Measurements from ENCODE around the gene JOSD2.

JOSD2 gene

DNA sequence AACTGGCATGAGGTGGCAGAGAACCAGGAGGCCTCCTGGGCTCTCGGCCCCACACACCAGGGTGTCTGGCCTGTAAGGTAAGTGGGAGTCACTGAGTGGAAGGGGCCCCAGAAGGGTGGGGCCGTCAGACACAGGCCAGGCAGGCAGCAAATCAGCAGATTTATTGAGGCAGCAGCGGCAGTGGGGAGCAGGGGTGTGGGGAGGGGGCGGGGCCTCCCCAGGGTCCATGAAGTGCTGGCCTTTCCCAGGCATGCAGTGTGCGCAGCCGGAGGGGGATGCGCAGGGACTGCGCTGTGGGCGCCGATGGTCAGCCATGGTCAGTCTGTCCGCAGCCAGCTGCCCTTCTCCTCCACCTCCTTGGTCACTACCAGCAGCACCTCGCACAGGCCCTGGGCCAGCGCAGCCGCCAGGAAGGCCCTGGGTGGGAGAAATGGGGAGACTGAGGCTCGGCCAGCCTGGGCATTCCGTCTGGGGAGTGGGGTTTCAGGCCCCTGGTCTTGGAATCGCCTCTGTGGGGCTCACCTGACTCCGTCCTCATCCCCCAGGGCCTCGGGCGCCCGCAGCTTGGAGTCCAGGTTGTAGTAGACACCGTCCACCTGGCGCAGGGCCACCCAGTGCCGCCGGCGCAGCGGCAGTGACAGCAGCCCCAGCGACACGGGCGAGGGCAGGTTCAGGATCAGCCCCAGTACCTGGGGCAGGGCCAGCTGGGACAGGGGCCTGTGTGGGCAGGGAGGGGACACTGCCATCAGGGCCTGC is 5.0 kb downstream of the JOSD2 start:
- peaks cover 7% of the 10 kb centered on the region for H3K36me3 ChIP-seq
- no peak overlapping the region for H3K4me3 ChIP-seq (ENCODE audit: low read depth in 1 of 2, low read length in 1 of 2)
- peaks cover 6 to 8% of the 10 kb centered on the region in 2 experiments for H3K4me1 ChIP-seq (ENCODE audit: control insufficient read depth in 1 of 2, insufficient read depth in 1 of 2, low read depth in 1 of 2, low read length in 1 of 2)
- TF ChIP-seq, protein P1, sequence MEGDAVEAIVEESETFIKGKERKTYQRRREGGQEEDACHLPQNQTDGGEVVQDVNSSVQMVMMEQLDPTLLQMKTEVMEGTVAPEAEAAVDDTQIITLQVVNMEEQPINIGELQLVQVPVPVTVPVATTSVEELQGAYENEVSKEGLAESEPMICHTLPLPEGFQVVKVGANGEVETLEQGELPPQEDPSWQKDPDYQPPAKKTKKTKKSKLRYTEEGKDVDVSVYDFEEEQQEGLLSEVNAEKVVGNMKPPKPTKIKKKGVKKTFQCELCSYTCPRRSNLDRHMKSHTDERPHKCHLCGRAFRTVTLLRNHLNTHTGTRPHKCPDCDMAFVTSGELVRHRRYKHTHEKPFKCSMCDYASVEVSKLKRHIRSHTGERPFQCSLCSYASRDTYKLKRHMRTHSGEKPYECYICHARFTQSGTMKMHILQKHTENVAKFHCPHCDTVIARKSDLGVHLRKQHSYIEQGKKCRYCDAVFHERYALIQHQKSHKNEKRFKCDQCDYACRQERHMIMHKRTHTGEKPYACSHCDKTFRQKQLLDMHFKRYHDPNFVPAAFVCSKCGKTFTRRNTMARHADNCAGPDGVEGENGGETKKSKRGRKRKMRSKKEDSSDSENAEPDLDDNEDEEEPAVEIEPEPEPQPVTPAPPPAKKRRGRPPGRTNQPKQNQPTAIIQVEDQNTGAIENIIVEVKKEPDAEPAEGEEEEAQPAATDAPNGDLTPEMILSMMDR (IDR thresholded peaks at IDR 0.05): no peak
- H3K27me3 ChIP-seq: no peaks in the 10 kb centered on the region
- H3K9me3 ChIP-seq: no peaks in the 10 kb centered on the region
- H3K27ac ChIP-seq: no peak overlapping the region

DNA sequence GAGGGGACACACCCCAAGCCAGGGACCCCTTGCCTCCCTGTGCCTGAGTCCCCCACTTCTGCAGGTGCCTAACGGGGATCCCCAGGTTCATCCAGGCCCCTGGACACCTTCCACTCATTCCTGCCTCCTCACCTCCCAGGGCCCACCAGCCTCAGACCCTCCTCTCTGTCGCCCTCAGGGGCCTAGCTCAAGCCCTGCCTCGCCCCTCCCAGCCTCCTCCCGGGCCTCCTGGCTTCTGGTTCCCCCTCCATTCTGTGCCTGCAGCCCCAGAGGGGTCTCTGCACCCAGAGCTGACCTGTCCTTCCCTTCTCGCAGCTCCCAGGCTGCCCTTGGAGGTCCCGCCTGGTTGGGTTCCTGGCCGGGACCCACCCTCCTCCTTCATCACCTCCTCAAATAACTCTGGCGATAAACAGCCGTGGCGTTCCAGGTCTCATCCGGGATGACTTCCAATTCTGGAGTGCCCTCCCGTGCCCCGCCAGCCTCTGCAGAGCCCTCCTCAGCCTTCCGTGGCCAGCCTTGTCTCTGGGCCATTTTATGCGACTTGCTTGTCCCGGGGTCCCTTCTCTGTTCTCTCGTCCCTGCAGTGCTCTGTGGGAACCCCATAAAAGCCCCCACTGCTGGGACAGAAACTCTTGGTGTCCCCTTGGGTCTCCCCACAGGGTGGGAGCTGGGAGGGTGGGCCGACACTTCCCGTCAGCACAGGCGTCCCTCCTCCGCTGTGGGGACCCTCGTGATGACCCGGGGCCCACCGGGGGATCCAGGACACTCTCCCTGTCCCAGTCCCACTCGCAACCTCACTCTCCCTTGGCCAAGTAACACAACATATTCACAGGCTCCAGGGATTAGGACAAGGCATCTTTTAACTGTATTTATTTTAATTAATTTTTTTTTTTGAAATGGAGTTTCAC is 9.2 kb downstream of the JOSD2 start:
- TF ChIP-seq, protein P1 (IDR thresholded peaks at IDR 0.05): no peak
- Histone ChIP-seq H3K27me3 (no peaks in the 10 kb centered on the region), H3K9me3 (no peaks in the 10 kb centered on the region), H3K4me3 (ENCODE audit: low read depth in 1 of 2, low read length in 1 of 2) (no peak overlapping the region), H3K27ac (no peak overlapping the region), H3K36me3 (peaks cover 7% of the 10 kb centered on the region), H3K4me1 (ENCODE audit: control insufficient read depth in 1 of 2, insufficient read depth in 1 of 2, low read depth in 1 of 2, low read length in 1 of 2) (no peaks in the 10 kb centered on the region)

DNA sequence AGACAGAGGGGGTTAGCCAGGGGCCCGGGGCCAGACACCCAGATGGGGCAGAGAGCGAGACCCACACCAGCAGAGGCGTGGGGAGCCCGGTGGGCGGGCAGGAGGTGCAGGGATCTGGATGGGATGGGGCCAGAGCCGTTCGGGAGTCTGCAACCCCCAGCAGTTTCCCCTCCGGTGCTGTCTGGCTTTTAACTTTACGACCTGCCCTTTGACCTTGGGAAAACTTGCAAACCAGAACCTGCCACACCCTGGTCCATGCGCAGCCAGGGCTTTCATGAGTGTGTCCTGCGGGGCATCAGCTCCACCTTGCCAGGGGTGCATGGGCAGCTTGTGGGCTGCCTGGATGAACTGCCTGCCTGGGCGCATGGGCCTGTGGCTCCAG is 9.8 kb downstream of the JOSD2 start:
- Histone ChIP-seq H3K27me3 (no peaks in the 10 kb centered on the region), H3K9me3 (no peaks in the 10 kb centered on the region), H3K4me3 (ENCODE audit: low read depth in 1 of 2, low read length in 1 of 2) (no peak overlapping the region), H3K4me1 (ENCODE audit: control insufficient read depth in 1 of 2, insufficient read depth in 1 of 2, low read depth in 1 of 2, low read length in 1 of 2) (no peaks in the 10 kb centered on the region), H3K36me3 (peaks cover 4% of the 10 kb centered on the region), H3K27ac (no peak overlapping the region)
- TF ChIP-seq, protein P1 (IDR thresholded peaks at IDR 0.05): no peak

DNA sequence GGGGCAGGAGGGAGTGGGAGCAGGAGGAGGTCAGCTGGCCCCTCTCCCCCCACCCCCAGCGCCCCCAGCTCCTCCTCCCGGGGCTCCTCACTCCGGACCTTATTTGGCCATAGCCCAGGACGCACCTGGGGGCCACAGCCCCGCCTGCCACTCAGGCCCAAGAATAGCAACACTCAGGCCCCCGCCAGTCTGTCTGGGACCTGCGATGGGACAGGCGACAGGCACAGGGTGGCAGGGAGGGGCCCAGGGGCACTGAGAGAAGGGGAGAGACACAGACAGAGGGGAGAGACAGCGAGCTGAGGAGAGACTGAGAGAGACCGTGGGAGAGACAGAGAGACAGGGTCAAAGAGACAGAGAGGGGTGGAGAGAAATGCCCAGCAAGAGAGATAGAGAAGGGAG is 10.2 kb downstream of the JOSD2 start:
- Histone ChIP-seq H3K36me3 (peaks cover under 1% of the 10 kb centered on the region), H3K9me3 (no peaks in the 10 kb centered on the region), H3K4me1 (ENCODE audit: control insufficient read depth in 1 of 2, insufficient read depth in 1 of 2, low read depth in 1 of 2, low read length in 1 of 2) (no peaks in the 10 kb centered on the region), H3K27ac (no peak overlapping the region), H3K4me3 (ENCODE audit: low read depth in 1 of 2, low read length in 1 of 2) (no peak overlapping the region), H3K27me3 (no peaks in the 10 kb centered on the region)
- TF ChIP-seq, protein P1 (IDR thresholded peaks at IDR 0.05): no peak

DNA sequence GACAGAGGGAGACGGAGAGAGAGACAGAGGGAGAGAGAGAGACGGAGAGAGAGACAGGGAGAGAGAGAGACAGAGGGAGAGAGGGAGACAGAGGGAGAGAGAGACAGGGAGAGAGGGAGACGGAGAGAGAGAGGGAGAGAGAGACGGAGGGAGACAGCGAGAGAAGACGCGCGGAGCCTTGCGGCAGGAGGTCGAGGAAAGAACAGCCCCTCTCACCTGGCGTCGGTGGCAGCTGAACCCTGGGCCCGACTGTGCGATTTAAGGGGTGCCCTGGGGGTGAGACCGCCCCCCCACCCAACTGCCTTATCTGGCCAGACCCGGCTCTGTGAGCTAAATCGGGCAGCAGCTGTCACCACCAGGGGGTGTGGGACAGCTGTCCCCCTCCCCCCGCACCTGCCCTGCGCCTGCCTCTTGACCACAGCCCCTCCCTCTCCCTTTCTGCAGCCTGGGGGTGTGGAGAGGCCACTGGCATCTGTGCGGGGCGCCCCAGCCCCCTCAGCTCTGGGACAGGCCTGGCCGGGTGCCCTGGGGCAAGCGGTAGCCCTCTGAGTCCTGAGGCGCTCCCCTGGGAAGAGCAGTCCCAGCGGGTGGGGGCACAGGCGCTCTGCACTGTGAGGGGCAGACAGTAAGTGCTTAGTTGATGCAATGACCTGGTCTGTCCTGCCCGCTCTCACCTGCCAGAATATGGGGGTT is 10.8 kb downstream of the JOSD2 start:
- Histone ChIP-seq H3K36me3 (no peaks in the 10 kb centered on the region), H3K27me3 (no peaks in the 10 kb centered on the region), H3K27ac (no peak overlapping the region), H3K4me1 (ENCODE audit: control insufficient read depth in 1 of 2, insufficient read depth in 1 of 2, low read depth in 1 of 2, low read length in 1 of 2) (no peaks in the 10 kb centered on the region), H3K4me3 (ENCODE audit: low read depth in 1 of 2, low read length in 1 of 2) (no peak overlapping the region), H3K9me3 (no peaks in the 10 kb centered on the region)
- TF ChIP-seq, protein P1 (IDR thresholded peaks at IDR 0.05): no peak
